Left ventricle myocardium superior (tissue), 1 donor: ENCODE results near the gene KRTAP5-9. TPM values are rescaled to one million over a fixed set of nuclear protein-coding genes. Genes with fewer than 3 reads are reported as not detected.
"Not testable (repeated sequence)": the region's sequence is repeated elsewhere in the genome, so short reads cannot be mapped to it uniquely, and the experiment has no call there.

Experiments used
- ATAC-seq: fragments of 200-7000 bp; cut with Tn5 transposase; one replicate; pipeline ENCODE4 v1.9.1; 2020; ENCODE audit warnings: mild to moderate bottlenecking, moderate library complexity
- DNase-seq: peaks from one replicate; pipeline ENCODE4 v3.0.0-alpha.2; 2020
- intact Hi-C: fragments of 100-400 bp; cut with micrococcal nuclease; formaldehyde crosslinking; loops from one replicate; pipeline ENCODE4 v1.11.0; 2022
- total RNA-seq: library from RNA; stranded (reverse); fragmentation: NEBNext Ultra II Directional; extraction: Animal tissue kit (Norgen Biotek cat#: 25700); gene quantifications from one replicate; pipeline ENCODE4 v1.2.1, GENCODE V29; 2021
- donor health status: DM: no; HTN: yes; CAD: no; lungs with severe emphysema.

KRTAP5-9 gene
- total RNA-seq, 1 donor from 2014 or later, result not detected

DNA sequence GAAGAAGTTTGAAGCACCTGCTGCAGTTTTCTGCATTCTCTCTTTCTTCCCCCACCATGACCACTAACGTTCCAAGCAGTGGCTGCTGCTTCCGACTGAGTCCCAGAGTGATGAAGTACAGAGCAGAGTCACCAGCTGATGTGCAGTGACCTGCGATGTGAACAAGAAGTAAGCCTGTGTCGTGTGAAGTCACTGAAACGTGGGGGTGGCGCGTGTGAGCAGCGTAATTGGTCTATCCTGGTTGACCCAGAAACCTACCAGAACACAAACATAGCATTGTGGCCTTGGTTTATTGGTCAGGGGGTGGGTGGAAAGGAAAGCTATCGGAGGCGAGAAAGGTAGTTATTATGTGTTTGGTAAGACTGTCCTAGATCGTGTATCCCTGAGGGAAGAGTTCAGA is 17.6 kb upstream of the KRTAP5-9 start:
- intact Hi-C loops, result no loop called here
- ATAC-seq, result no peak
- no peak for DNase-seq

DNA sequence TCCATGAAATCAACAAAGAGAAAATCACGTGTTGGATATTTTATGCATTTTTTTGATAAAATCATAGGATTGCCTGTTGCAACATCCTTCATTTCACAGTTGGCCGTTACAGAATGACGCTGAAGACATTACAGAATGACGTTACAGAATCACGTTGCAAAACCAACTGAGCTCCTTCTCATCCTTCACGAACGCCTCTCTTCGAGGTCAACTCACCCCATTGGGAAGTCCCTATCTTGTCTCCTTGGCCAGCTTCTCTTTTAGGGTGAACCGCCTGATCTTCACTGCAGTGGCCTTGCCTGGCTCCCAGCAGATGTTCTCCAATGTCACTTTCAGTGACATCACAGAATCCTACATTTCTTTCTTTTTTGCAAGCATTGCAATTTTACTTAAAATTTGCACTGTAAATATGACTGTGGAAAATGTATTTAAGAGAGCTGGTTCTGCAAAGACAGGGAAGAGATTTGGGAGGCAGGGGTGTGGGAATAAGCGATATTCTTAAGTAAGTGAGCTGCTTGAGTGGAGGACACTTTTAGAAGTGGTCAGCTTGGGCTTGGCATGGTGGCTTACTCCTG is 16.1 kb upstream of the KRTAP5-9 start:
- ATAC-seq, result no peak
- DNase-seq, result no peak
- intact Hi-C loops, result no loop called here

GRCh38 chr11:71534711-71535608 is 13.3 kb upstream of the KRTAP5-9 start:
- DNase-seq, ATAC-seq, intact Hi-C loops: not testable (repeated sequence)

GRCh38 chr11:71535825-71536224 is 12.4 kb upstream of the KRTAP5-9 start:
- DNase-seq (no peak), ATAC-seq (no peak)
- intact Hi-C loops, result no loop called here

DNA sequence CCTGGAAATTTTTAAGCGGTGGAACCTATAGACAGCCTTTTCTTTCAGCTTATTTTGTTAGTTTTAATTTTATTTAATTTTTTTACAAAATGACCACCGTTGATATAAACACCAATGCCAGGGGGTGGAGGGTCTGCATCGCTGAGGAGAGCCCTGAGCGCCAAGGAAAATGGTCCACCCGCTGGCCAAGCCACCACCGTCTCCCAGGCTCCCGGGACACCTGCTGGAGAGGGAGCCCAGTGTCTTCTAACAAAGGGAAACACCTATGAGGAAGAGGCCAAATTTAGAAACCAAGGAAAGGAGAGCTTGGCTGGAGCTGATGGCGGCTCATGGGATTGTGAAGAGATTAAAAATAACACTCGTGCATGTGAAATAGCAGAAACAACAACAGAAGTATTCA is 10.7 kb upstream of the KRTAP5-9 start:
- ATAC-seq (no peak), DNase-seq (no peak)
- intact Hi-C loops, result no loop called here

DNA sequence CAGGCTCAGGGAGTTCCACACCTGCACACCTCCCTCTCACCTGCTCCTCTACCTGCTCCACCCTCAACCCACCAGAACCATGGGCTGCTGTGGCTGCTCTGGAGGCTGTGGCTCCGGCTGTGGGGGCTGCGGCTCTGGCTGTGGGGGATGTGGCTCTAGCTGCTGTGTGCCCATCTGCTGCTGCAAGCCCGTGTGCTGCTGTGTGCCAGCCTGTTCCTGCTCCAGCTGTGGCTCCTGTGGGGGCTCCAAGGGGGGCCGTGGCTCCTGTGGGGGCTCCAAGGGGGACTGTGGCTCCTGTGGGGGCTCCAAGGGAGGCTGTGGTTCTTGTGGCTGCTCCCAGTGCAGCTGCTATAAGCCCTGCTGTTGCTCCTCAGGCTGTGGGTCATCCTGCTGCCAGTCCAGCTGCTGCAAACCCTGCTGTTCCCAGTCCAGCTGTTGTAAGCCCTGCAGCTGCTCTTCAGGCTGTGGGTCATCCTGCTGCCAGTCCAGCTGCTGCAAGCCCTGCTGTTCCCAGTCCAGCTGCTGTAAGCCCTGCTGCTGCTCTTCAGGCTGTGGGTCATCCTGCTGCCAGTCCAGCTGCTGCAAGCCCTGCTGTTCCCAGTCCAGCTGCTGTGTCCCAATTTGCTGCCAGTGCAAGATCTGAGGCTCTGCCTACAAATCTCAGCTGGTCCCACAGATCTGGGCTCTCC is 10.1 kb upstream of the KRTAP5-9 start, which contains the start of gene KRTAP5-8:
TSS of gene KRTAP5-8 (plus strand) at position 49 of the 689 bp plus-strand sequence. CDS start at position 80, 31 bp downstream.
- ATAC-seq, intact Hi-C loops: not testable (repeated sequence)

GRCh38 chr11:71538666-71538990 is 9.6 kb upstream of the KRTAP5-9 start:
- intact Hi-C loops, result no loop called here
- ATAC-seq (no peak), DNase-seq (no peak)

More for the DNA sequence above, 10.1 kb upstream of the KRTAP5-9 start, which contains the start of gene KRTAP5-8:
- not testable (repeated sequence) for DNase-seq

DNA sequence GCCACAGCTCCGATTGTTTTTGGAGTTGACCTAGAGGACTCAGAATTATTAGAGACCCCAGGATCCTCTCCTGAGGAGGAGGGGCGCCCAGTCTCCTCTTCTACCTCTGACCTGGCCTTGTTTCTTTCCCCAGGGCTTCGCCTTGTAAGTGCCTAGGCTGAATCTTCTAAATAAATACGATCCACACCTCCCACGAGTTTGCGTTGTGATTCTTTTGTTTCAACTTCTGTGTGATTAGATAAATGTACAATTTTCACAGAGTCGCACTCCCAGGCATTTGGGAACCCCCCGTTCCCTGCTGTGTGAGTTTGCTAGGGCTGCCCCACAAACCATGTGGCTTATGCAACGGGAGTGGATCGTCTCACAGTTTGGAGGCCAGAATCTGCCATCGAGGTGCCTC is 9.2 kb upstream of the KRTAP5-9 start:
- DNase-seq (no peak), ATAC-seq (no peak)
- intact Hi-C loops, result no loop called here

DNA sequence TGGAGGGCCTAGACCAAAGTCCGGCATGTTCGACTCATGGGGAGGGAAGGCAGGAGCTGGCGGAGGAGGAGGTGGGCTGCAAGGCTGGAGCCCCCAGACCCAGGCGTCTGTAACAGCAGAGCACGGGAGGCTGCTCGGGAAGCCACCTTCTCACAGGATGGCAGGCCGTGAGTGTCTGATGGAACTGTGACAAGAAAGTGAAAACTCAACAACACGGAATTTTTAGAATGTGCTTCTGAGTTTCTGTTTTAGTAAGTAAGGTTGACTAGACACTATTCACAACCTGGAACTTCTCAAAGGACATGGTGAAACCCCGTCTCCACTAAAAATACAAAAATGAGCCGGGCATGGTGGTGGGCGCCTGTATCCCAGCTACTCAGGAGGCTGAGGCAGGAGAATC is 8.2 kb upstream of the KRTAP5-9 start:
- intact Hi-C loops, DNase-seq, ATAC-seq: not testable (repeated sequence)

GRCh38 chr11:71540521-71541304 is 7.5 kb upstream of the KRTAP5-9 start:
- ATAC-seq, intact Hi-C loops, DNase-seq: not testable (repeated sequence)

GRCh38 chr11:71542382-71542781 is 5.8 kb upstream of the KRTAP5-9 start:
- ATAC-seq (no peak), DNase-seq (no peak)
- intact Hi-C loops, result no loop called here

DNA sequence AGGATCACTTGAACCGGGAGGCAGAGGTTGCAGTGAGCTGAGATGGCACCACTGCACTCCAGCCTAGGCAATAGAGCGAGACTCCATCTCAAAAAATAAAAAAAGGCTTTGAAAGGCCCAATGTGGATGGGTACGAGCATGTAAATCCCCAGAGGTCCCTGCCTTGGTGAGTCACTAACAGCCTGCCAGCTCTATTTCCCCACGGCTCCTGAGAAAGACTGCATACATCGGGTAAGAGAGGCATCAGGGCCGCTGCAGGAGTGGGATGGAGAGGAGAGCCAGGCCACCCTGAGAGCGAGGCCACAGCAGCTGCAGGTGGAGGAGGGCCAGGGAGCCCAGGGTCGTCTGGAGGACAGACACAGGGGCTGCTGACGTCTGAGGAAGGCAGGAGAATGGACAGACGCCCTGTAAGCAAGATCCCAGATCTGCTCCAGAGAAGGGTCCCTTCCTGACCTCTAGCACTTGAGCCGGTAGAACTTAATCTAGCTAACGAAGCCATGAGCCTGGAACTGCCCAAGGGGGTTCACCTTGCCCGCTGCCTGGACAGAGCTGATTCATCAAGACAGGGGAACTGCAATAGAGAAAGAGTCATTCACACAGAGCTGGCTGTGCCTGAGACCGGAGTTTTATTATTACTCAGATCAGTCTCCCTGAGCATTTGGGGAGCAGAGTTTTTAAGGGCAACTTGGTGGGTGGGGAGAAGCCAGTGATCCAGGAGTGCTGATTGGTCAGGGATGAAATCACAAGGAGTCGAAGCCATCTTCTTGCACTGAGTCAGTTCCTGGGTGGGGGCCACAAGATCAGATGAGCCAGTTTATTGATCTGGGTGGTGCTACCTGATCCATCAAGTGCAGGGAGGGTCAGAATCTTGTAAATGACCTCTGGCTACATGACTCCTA is 5.1 kb upstream of the KRTAP5-9 start:
- ATAC-seq (no peak), DNase-seq (no peak)
- intact Hi-C loops, result no loop called here

DNA sequence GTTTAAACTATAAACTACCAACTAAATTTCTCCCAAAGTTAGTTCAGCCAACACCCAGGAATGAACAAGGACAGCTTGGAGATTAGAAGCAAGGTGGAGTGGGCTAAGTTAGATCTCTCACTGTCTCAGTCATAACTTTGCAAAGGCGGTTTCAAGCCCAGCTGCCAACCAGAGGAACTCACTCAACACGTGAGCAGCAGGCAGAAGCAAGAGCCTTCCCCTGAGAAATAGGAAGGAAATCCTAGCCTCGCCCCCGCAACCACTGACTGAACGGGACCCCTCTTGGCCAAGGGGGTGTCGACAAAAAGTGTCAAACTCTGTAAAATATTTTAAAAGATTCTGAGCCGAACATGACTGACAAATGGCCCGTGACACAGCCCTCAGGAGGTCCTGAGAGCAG is 4.4 kb upstream of the KRTAP5-9 start:
- DNase-seq (no peak), ATAC-seq (no peak)
- intact Hi-C loops, result no loop called here

- no peak for ATAC-seq
- intact Hi-C loops, result no loop called here
- no peak for DNase-seq
Measured at GRCh38 chr11:71544525-71545214, 3.5 kb upstream of the KRTAP5-9 start.

DNA sequence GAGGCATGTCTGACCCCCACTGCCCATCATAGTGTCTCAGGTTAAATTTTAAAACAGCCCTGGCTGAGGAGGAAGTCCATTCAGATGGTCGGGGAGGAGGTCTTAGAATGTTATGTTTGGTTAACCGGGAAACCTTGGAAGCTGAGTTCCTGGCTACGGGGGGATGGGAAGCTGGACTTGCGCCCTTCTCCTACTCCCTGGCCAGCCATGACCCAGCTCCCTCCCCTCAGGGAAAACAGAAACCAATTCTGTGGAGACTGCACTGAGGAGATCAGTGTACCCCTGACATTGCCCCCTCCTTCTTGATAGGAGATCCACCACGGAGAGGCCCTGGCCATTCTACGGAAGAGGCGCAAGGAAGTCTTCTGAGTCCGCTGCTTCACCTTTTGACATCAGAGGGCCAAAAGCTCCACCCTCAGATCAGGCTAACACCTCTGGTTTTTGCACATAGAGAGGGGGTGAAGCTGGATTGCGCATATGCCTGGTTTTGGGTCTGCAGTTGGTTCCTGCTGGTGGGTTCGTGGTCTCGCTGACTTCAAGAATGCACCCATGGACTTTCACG is 2.7 kb upstream of the KRTAP5-9 start:
- intact Hi-C loops, result no loop called here
- ATAC-seq (no peak), DNase-seq (no peak)

GRCh38 chr11:71548716-71549151 is 514 bp downstream of the KRTAP5-9 start:
- ATAC-seq (no peak), DNase-seq (no peak)
- intact Hi-C loops, result no loop called here

DNA sequence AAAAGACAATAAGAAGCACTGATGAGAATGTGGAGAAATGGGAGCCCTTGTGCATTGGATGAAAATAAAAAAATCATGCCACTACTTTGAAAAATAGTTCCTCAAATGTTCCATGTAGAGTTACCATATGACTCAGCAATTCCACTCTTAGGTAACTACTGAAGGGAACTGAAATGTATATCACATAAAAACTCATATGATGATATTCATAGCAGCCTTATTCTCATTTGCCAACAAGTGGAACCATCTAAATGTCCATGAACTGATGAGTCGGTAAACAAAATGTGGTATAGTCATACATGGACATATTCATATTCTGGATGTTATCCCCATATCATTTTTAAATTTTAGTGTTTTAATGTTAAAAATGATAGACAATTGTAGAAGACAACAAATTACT is 3.5 kb downstream of the KRTAP5-9 start:
- intact Hi-C loops, result no loop called here
- ATAC-seq, result no peak
- no peak for DNase-seq
